ENCODE measurements around the gene MMP10. TPM values are rescaled to one million over a fixed set of nuclear protein-coding genes. Genes with fewer than 3 reads are reported as not detected.

The MMP10 gene
- polyA plus RNA-seq, 1 donor (not counting 4 experiments of a cell fraction or from before 2014, with no cell fraction given), result 19.1 TPM

GRCh38 chr11:102724904-102725500 lies 55.4 kb downstream of the MMP10 start, which contains the start of gene MMP8:
MMP8 (minus strand) TSS chr11:102724954; CDS start chr11:102724855, 99 bp downstream.
- Histone ChIP-seq H3K79me2 (ENCODE audit: control insufficient read depth, insufficient read depth, low read length) (no peaks in the 10 kb centered on the region), H3K36me3 (ENCODE audit: control insufficient read depth in 2 of 2, extremely low read depth in 1 of 2, insufficient read depth in 2 of 2, low read length in 2 of 2) (no peaks in the 10 kb centered on the region), H3K9me1 (ENCODE audit: control insufficient read depth, extremely low read depth, insufficient read depth, low read length) (peaks cover 2% of the 10 kb centered on the region), H3K9me3 (ENCODE audit: control insufficient read depth, low read depth, low read length) (no peaks in the 10 kb centered on the region), H3K4me1 (ENCODE audit: control insufficient read depth, extremely low read depth, insufficient read depth, low read length) (peaks cover 14% of the 10 kb centered on the region), H3K9ac (ENCODE audit: control insufficient read depth, extremely low read depth, insufficient read depth, low read length) (no peak within 1 kb of the TSS), H3K4me3 (ENCODE audit: control insufficient read depth in 2 of 3, extremely low read depth in 1 of 3, insufficient read depth in 2 of 3, low read depth in 1 of 3, low read length in 3 of 3) (no peak within 1 kb of the TSS), H4K20me1 (ENCODE audit: control insufficient read depth, extremely low read depth, insufficient read depth, low read length) (no peaks in the 10 kb centered on the region), H3K27me3 (ENCODE audit: control insufficient read depth, extremely low read depth, insufficient read depth, low read length) (no peaks in the 10 kb centered on the region), H3K27ac (ENCODE audit: control insufficient read depth, insufficient read depth, low read length) (no peak within 1 kb of the TSS), H3K4me2 (ENCODE audit: control insufficient read depth, extremely low read depth, insufficient read depth, low read depth, low read length) (no peak within 1 kb of the TSS), H2AFZ (ENCODE audit: control insufficient read depth, low read length) (no peak within 1 kb of the TSS)
- no peak for TF ChIP-seq CTCF (optimal IDR thresholded peaks at IDR 0.05 in 1 of 3, IDR thresholded peaks at IDR 0.05 in 1 of 3, conservative IDR thresholded peaks at IDR 0.05 in 1 of 3; ENCODE audit: extremely low read depth in 1 of 3, insufficient read depth in 2 of 3, low read length in 3 of 3)
- no peak for TF ChIP-seq EZH2 (IDR thresholded peaks at IDR 0.05; ENCODE audit: low read length)
- DNase-seq (ENCODE audit: low read depth, low spot score), result no peak
- peak; percentile 41 for FAIRE-seq
- dilution Hi-C loops (cut with MboI; ENCODE audit: extremely low pct_ligation_motif_present, low sequenced_read_pairs), result no loop called here

GRCh38 chr11:102722821-102723220 lies 57.6 kb downstream of the MMP10 start:
- Histone ChIP-seq H2AFZ (ENCODE audit: control insufficient read depth, low read length) (no peak overlapping the region), H3K9me1 (ENCODE audit: control insufficient read depth, extremely low read depth, insufficient read depth, low read length) (peaks cover 2% of the 10 kb centered on the region), H3K79me2 (ENCODE audit: control insufficient read depth, insufficient read depth, low read length) (no peaks in the 10 kb centered on the region), H4K20me1 (ENCODE audit: control insufficient read depth, extremely low read depth, insufficient read depth, low read length) (no peaks in the 10 kb centered on the region), H3K27me3 (ENCODE audit: control insufficient read depth, extremely low read depth, insufficient read depth, low read length) (no peaks in the 10 kb centered on the region), H3K9ac (ENCODE audit: control insufficient read depth, extremely low read depth, insufficient read depth, low read length) (no peak overlapping the region), H3K36me3 (ENCODE audit: control insufficient read depth in 2 of 2, extremely low read depth in 1 of 2, insufficient read depth in 2 of 2, low read length in 2 of 2) (no peaks in the 10 kb centered on the region), H3K4me3 (ENCODE audit: control insufficient read depth in 2 of 3, extremely low read depth in 1 of 3, insufficient read depth in 2 of 3, low read depth in 1 of 3, low read length in 3 of 3) (no peak overlapping the region), H3K9me3 (ENCODE audit: control insufficient read depth, low read depth, low read length) (no peaks in the 10 kb centered on the region), H3K4me1 (ENCODE audit: control insufficient read depth, extremely low read depth, insufficient read depth, low read length) (peaks cover 6% of the 10 kb centered on the region), H3K4me2 (ENCODE audit: control insufficient read depth, extremely low read depth, insufficient read depth, low read depth, low read length) (no peak overlapping the region), H3K27ac (ENCODE audit: control insufficient read depth, insufficient read depth, low read length) (no peak overlapping the region)
- dilution Hi-C loops (cut with MboI; ENCODE audit: extremely low pct_ligation_motif_present, low sequenced_read_pairs), result no loop called here
- no peak for FAIRE-seq
- TF ChIP-seq EZH2 (IDR thresholded peaks at IDR 0.05; ENCODE audit: low read length) (no peak), CTCF (optimal IDR thresholded peaks at IDR 0.05 in 1 of 3, IDR thresholded peaks at IDR 0.05 in 1 of 3, conservative IDR thresholded peaks at IDR 0.05 in 1 of 3; ENCODE audit: extremely low read depth in 1 of 3, insufficient read depth in 2 of 3, low read length in 3 of 3) (no peak)
- no peak for DNase-seq (ENCODE audit: low read depth, low spot score)

Other genes starting within 250 kb of the MMP10 start
- gene MMP7, start 249.9 kb downstream of the MMP10 start, polyA plus RNA-seq, result 0.61 to 2.2 TPM (median 0.81 TPM) in 3 replicates
- not detected in 3 replicates for gene MMP20, start 155.3 kb downstream of the MMP10 start, polyA plus RNA-seq
- not detected in 3 replicates for gene MMP27, start 74.9 kb downstream of the MMP10 start, polyA plus RNA-seq
- 0.09 to 0.33 TPM in 2 of 3 replicates, not detected in the other for gene MMP8, start 55.7 kb downstream of the MMP10 start, polyA plus RNA-seq
- gene MMP1, start 17.5 kb upstream of the MMP10 start, polyA plus RNA-seq, result 81.5 to 158 TPM (median 107 TPM) in 3 replicates
- 2.4 to 35.1 TPM (median 8.3 TPM) in 3 replicates for gene MMP3, start 63.0 kb upstream of the MMP10 start, polyA plus RNA-seq
- gene MMP12, start 94.4 kb upstream of the MMP10 start, polyA plus RNA-seq, result 0.05 to 0.28 TPM in 2 of 3 replicates, not detected in the other
- 0.05 TPM in 1 of 3 replicates, not detected in the others for gene MMP13, start 175.1 kb upstream of the MMP10 start, polyA plus RNA-seq